Esophagus muscularis mucosa (tissue), 4 donors: ENCODE results near the gene SULT1A1. TPM values are rescaled to one million over a fixed set of nuclear protein-coding genes. Genes with fewer than 3 reads are reported as not detected.

ENCODE experiments used
- DNase-seq: peaks from one replicate; pipeline ENCODE4 v3.0.0-alpha.2; 2017; ENCODE audit errors: extremely low spot score
- H3K27ac ChIP-seq, 4 donors: fragments of 200-600 bp; sonication (generic); replicated peaks in 1 of 4; 1 replicate in 3 of 4; 2 replicates in 1 of 4; pipeline ENCODE4 v1.5.1; 2016 to 2019; ENCODE audit warnings: mild to moderate bottlenecking in 1 of 4
- H3K27me3 ChIP-seq, 4 donors: fragments of 200-600 bp; sonication (generic); one replicate each; pipeline versions ENCODE4 v1.5.1 to v1.6.0; 2016 to 2019
- H3K36me3 ChIP-seq, 4 donors: fragments of 200-600 bp; sonication (generic); one replicate each; pipeline ENCODE4 v1.5.1; 2016 to 2019
- H3K4me1 ChIP-seq, 4 donors: fragments of 200-600 bp; sonication (generic); one replicate each; pipeline ENCODE4 v1.5.1; 2016 to 2019
- H3K4me3 ChIP-seq, 4 donors: fragments of 200-600 bp; sonication (generic); 1 replicate in 2 of 4; 2 replicates in 2 of 4; pipeline ENCODE4 v1.5.1; 2016 to 2019; ENCODE audit warnings: mild to moderate bottlenecking in 4 of 4, moderate library complexity in 1 of 4
- H3K9me3 ChIP-seq, 4 donors: fragments of 200-600 bp; sonication (generic); 1 replicate in 3 of 4; 2 replicates in 1 of 4; pipeline ENCODE4 v1.5.1; 2016 to 2019
- EP300 ChIP-seq: sonication (generic); formaldehyde crosslinking; IDR thresholded peaks from one replicate; pipeline ENCODE4 v1.6.1; 2017; ENCODE audit warnings: antibody characterized with exemption
- POLR2A ChIP-seq: fragments of 450-650 bp; IDR thresholded peaks from one replicate; pipeline ENCODE4 v1.6.1; 2017; ENCODE audit warnings: antibody characterized with exemption, moderate library complexity, mild to moderate bottlenecking, low read depth
- POLR2AphosphoS5 ChIP-seq, 2 donors: sonication (generic); formaldehyde crosslinking; IDR thresholded peaks; one replicate each; pipeline ENCODE4 v1.6.1; 2017; ENCODE audit warnings: antibody characterized with exemption in 2 of 2
- WGBS: methylation state at CpG from one replicate; pipeline ENCODE4 v1.1.5; 2018; 5-methylcytosine and 5-hydroxymethylcytosine counted together
- intact Hi-C: fragments of 100-400 bp; cut with DNase I; formaldehyde crosslinking; loops from one replicate; pipeline ENCODE4 v1.15.1; 2023
- total RNA-seq, 4 donors: library from RNA; depleted of rRNA; stranded (reverse); fragments of >200 nt; gene quantifications; one replicate each; pipeline versions ENCODE4 v1.1.0 to v1.2.1, GENCODE V29; 2016
- TF ChIP-seq, protein P1 (sequence below), 3 experiments: fragments of 200-600 bp in 2 of 3; fragments of 450-650 bp in 1 of 3; sonication (generic) in 2 of 3; IDR thresholded peaks; one replicate each; pipeline ENCODE4 v1.5.1; 2017 to 2019; ENCODE audit warnings: antibody characterized with exemption in 3 of 3, mild to moderate bottlenecking in 2 of 3, moderate library complexity in 1 of 3

SULT1A1 gene
- total RNA-seq, 4 donors from 2014 or later: 10.4 to 22.0 (median 16.7) TPM

DNA sequence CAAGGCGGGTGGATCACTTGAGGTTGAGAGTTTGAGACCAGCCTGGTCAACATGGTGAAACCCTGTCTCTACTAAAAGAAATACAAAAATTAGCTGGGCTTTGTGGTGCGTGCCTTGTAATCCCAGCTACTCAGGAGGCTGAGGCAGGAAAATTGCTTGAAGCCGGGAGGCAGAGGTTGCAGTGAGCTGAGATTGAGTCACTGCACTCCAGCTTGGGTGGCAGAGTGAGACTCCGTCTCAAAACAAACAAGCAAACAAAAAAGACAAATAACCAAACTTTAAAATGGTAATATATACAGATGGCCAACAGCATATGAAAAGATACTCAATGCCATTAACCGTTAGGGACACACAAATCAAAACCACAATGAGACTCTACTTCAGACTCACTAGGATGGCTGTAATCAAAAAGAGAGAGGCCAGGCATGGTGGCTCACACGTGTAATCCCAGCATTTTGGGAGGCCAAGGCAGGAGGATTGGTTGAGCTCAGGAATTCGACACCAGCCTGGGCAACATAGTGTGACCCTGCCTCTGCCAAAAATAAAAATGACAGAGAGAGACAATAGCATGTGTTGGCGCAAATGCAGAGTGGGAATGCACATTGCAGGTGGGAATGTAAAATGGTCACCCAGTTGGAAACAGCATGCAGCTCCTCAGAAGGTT, 34.3 kb downstream of the SULT1A1 start:
- Histone ChIP-seq H3K9me3 (no peaks in the 10 kb centered on the region), H3K4me3 (no peak overlapping the region), H3K36me3 (peaks cover under 1 to 5% (median 4%) of the 10 kb centered on the region in 4 donors), H3K4me1 (peaks cover 12 to 28% (median 24%) of the 10 kb centered on the region in 4 donors), H3K27me3 (no peaks in the 10 kb centered on the region), H3K27ac (no peak overlapping the region)
- DNase-seq: no peak
- intact Hi-C loops: no loop called here
- TF ChIP-seq POLR2A: no peak
- TF ChIP-seq, protein P1, sequence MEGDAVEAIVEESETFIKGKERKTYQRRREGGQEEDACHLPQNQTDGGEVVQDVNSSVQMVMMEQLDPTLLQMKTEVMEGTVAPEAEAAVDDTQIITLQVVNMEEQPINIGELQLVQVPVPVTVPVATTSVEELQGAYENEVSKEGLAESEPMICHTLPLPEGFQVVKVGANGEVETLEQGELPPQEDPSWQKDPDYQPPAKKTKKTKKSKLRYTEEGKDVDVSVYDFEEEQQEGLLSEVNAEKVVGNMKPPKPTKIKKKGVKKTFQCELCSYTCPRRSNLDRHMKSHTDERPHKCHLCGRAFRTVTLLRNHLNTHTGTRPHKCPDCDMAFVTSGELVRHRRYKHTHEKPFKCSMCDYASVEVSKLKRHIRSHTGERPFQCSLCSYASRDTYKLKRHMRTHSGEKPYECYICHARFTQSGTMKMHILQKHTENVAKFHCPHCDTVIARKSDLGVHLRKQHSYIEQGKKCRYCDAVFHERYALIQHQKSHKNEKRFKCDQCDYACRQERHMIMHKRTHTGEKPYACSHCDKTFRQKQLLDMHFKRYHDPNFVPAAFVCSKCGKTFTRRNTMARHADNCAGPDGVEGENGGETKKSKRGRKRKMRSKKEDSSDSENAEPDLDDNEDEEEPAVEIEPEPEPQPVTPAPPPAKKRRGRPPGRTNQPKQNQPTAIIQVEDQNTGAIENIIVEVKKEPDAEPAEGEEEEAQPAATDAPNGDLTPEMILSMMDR (IDR thresholded peaks at IDR 0.05): no peak
- TF ChIP-seq POLR2AphosphoS5 (IDR thresholded peaks at IDR 0.05): no peak
- TF ChIP-seq EP300: no peak
- 95% methylated on average over 8 of the region's 8 CpGs for WGBS

DNA sequence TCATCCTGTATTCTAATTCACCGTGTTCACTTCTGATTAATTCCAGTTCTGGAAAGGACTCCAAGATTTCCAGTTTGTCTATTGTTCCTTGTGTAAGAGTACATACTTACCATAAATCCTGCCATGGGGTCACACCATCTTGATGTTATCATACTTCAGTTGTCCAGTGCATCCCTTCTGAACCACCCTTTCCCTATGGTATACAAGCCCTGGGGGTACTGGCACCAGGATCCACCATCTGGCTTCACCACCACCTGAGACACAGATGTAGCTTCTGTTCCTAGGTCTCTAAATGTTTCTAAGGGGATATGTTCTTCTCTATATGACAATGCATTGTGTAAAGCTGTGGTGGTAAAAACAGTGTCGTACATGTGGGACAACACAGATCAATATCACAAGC, 34.9 kb downstream of the SULT1A1 start:
- 100% methylated on average over 2 of the region's 2 CpGs for WGBS

DNA sequence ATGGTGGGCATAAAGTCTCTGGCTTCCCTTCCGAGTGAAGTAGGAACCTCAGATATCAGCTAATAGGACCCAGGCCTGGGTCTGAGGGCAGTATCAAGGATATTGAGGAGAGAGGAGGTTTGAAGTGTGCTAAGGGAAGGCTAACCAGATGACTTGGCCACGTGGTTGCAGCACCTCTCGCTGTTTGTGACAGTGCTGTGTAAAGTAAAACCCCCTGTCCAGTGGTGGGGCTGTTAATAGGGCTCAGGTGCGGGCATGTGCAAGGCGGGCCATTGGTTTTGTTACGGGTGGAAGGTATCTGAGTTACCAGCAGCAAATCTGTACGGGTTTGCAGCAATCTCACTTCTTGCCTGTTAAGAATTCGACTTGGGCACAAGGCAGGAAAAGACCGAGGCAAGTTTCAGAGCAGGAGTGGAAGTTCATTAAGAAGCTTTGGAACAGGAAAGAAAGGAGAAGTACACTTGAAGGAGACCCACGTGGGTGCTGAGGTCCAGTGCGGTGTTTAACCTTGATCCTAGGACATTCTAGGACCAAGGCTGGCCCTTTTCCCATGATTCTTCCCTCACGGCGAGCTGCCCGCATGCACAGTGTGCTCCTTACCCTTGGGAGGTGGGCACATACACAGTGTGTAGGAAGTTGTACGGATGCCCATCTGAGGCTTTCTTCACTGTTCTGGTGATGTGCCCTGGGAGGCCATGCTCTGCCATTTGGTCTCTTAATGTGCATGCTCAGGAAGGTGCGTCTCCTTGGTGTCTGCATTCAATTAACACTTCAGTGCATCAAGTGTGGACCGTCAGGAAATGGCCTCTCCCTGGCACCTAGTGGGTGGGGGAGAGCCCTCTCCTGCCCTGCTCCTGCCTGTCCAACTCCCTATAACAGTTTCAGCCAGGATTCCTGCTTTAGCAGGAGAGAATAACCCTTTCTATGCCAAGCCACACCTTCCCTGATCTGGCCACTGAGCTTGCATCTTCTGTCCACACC, 35.8 kb downstream of the SULT1A1 start:
- H3K36me3 ChIP-seq: peaks cover 0 to 4% (median 0%) of the 10 kb centered on the region in 4 donors
- H3K27me3 ChIP-seq: no peaks in the 10 kb centered on the region
- no peak overlapping the region for H3K27ac ChIP-seq
- intact Hi-C loops: no loop called here
- whole genome bisulfite sequencing: 83% methylated on average over 17 of the region's 17 CpGs
- no peaks in the 10 kb centered on the region for H3K9me3 ChIP-seq
- DNase-seq: no peak
- peaks cover 12 to 28% (median 24%) of the 10 kb centered on the region in 4 donors for H3K4me1 ChIP-seq
- no peak for TF ChIP-seq POLR2A
- TF ChIP-seq, protein P1 (IDR thresholded peaks at IDR 0.05): no peak
- TF ChIP-seq EP300: no peak
- no peak for TF ChIP-seq POLR2AphosphoS5 (IDR thresholded peaks at IDR 0.05)
- no peak overlapping the region for H3K4me3 ChIP-seq

More for the DNA sequence above, 34.9 kb downstream of the SULT1A1 start:
- DNase-seq: no peak
- no peaks in the 10 kb centered on the region for H3K27me3 ChIP-seq
- peaks cover 12 to 28% (median 24%) of the 10 kb centered on the region in 4 donors for H3K4me1 ChIP-seq
- TF ChIP-seq, protein P1 (IDR thresholded peaks at IDR 0.05): no peak
- no peak for TF ChIP-seq POLR2A
- no peak for TF ChIP-seq POLR2AphosphoS5 (IDR thresholded peaks at IDR 0.05)
- TF ChIP-seq EP300: no peak
- H3K27ac ChIP-seq: no peak overlapping the region
- H3K9me3 ChIP-seq: no peaks in the 10 kb centered on the region
- H3K36me3 ChIP-seq: peaks cover 0 to 4% (median 2%) of the 10 kb centered on the region in 4 donors
- H3K4me3 ChIP-seq: no peak overlapping the region
- intact Hi-C loops: no loop called here

GRCh38 chr16:28572696-28573510, 36.9 kb downstream of the SULT1A1 start:
- WGBS: 28% methylated on average over 15 of the region's 15 CpGs
- peaks cover 12 to 28% (median 24%) of the 10 kb centered on the region in 4 donors for H3K4me1 ChIP-seq
- no peaks in the 10 kb centered on the region for H3K9me3 ChIP-seq
- peaks cover 0 to 4% (median 0%) of the 10 kb centered on the region in 4 donors for H3K36me3 ChIP-seq
- H3K4me3 ChIP-seq: no peak overlapping the region
- peak overlapping the region; percentile 13 to 56 (median 40) for H3K27ac ChIP-seq
- intact Hi-C loops: no loop called here
- H3K27me3 ChIP-seq: no peaks in the 10 kb centered on the region
- no peak for DNase-seq
- TF ChIP-seq POLR2A (no peak), POLR2AphosphoS5 (IDR thresholded peaks at IDR 0.05) (peak in 1 of 2 donors; percentile 40)
